ENCODE data around the gene EFCAB6.

EFCAB6 gene

GRCh38 chr22:43828998-43829782, 17.1 kb upstream of the EFCAB6 start:
- FAIRE-seq: no peak

GRCh38 chr22:43828725-43828997, 16.6 kb upstream of the EFCAB6 start:
- FAIRE-seq: no peak

- no peak for FAIRE-seq
Observed at GRCh38 chr22:43827926-43828724, 16.0 kb upstream of the EFCAB6 start.

GRCh38 chr22:43827003-43827735, 15.1 kb upstream of the EFCAB6 start:
- FAIRE-seq: no peak

GRCh38 chr22:43826142-43827002, 14.3 kb upstream of the EFCAB6 start:
- FAIRE-seq: no peak

GRCh38 chr22:43825651-43826050, 13.5 kb upstream of the EFCAB6 start:
- FAIRE-seq: no peak

- FAIRE-seq: no peak
Observed at GRCh38 chr22:43824724-43825420, 12.8 kb upstream of the EFCAB6 start.

GRCh38 chr22:43823911-43824665, 12.0 kb upstream of the EFCAB6 start:
- no peak for FAIRE-seq

- FAIRE-seq: no peak
Observed at GRCh38 chr22:43823353-43823908, 11.3 kb upstream of the EFCAB6 start.

GRCh38 chr22:43821606-43822425, 9.7 kb upstream of the EFCAB6 start:
- FAIRE-seq: no peak

- no peak for FAIRE-seq
Observed at GRCh38 chr22:43820651-43821305, 8.7 kb upstream of the EFCAB6 start.

- no peak for FAIRE-seq
Observed at GRCh38 chr22:43819931-43820640, 8.0 kb upstream of the EFCAB6 start.

- FAIRE-seq: no peak
Observed at GRCh38 chr22:43819421-43819921, 7.4 kb upstream of the EFCAB6 start.

GRCh38 chr22:43818981-43819380, 6.9 kb upstream of the EFCAB6 start:
- no peak for FAIRE-seq

- no peak for FAIRE-seq
Observed at GRCh38 chr22:43817402-43817801, 5.3 kb upstream of the EFCAB6 start.

- no peak for FAIRE-seq
Observed at GRCh38 chr22:43814264-43814663, 2.2 kb upstream of the EFCAB6 start.

- FAIRE-seq: no peak
Observed at GRCh38 chr22:43812890-43813289, 785 bp upstream of the EFCAB6 start.

- FAIRE-seq: no peak
Observed at GRCh38 chr22:43811777-43812148, 342 bp downstream of the EFCAB6 start.

All from endometrium (tissue), 2 donors.